ENCODE results near the gene CREBL2. TPM values are rescaled to one million over a fixed set of nuclear protein-coding genes. Genes with fewer than 3 reads are reported as not detected.

CREBL2 gene
- total RNA-seq, 3 donors from 2014 or later: 14.4 to 16.9 (median 14.8) TPM

GRCh38 chr12:12663644-12664294 lies 52.1 kb downstream of the CREBL2 start:
- peaks cover 1% of the 10 kb centered on the region for H3K36me3 Mint-ChIP-seq (ENCODE audit: insufficient read depth)
- no peaks in the 10 kb centered on the region for H3K27me3 Mint-ChIP-seq (ENCODE audit: low read depth)
- no peaks in the 10 kb centered on the region for H3K9me3 Mint-ChIP-seq
- no peak for DNase-seq
- no peaks in the 10 kb centered on the region for H3K4me1 Mint-ChIP-seq (ENCODE audit: low read depth)
- no peak overlapping the region for H3K4me3 Mint-ChIP-seq
- ATAC-seq: no peak

- H3K36me3 Mint-ChIP-seq (ENCODE audit: insufficient read depth): peaks cover 1% of the 10 kb centered on the region
- no peaks in the 10 kb centered on the region for H3K9me3 Mint-ChIP-seq
- H3K4me1 Mint-ChIP-seq (ENCODE audit: low read depth): no peaks in the 10 kb centered on the region
- no peak for ATAC-seq
- H3K27me3 Mint-ChIP-seq (ENCODE audit: low read depth): no peaks in the 10 kb centered on the region
- H3K4me3 Mint-ChIP-seq: no peak overlapping the region
- no peak for DNase-seq
Measured at GRCh38 chr12:12665194-12665593, 53.5 kb downstream of the CREBL2 start.

- H3K4me1 Mint-ChIP-seq (ENCODE audit: low read depth): peaks cover 3% of the 10 kb centered on the region
- H3K36me3 Mint-ChIP-seq (ENCODE audit: insufficient read depth): no peaks in the 10 kb centered on the region
- no peaks in the 10 kb centered on the region for H3K27me3 Mint-ChIP-seq (ENCODE audit: low read depth)
- DNase-seq: no peak
- no peaks in the 10 kb centered on the region for H3K9me3 Mint-ChIP-seq
- no peak overlapping the region for H3K4me3 Mint-ChIP-seq
- ATAC-seq: no peak
Measured at GRCh38 chr12:12668005-12668404, 56.3 kb downstream of the CREBL2 start.

GRCh38 chr12:12669020-12669419 lies 57.3 kb downstream of the CREBL2 start:
- no peak for DNase-seq
- ATAC-seq: no peak
- Mint-ChIP-seq H3K4me3 (no peak overlapping the region), H3K9me3 (no peaks in the 10 kb centered on the region), H3K27me3 (ENCODE audit: low read depth) (no peaks in the 10 kb centered on the region), H3K36me3 (ENCODE audit: insufficient read depth) (no peaks in the 10 kb centered on the region), H3K4me1 (ENCODE audit: low read depth) (peaks cover 6% of the 10 kb centered on the region)

GRCh38 chr12:12671850-12672660 lies 60.4 kb downstream of the CREBL2 start:
- Mint-ChIP-seq H3K4me1 (ENCODE audit: low read depth) (peaks cover 6% of the 10 kb centered on the region), H3K27me3 (ENCODE audit: low read depth) (no peaks in the 10 kb centered on the region), H3K9me3 (no peaks in the 10 kb centered on the region), H3K36me3 (ENCODE audit: insufficient read depth) (no peaks in the 10 kb centered on the region), H3K4me3 (no peak overlapping the region)
- no peak for ATAC-seq
- DNase-seq: no peak

GRCh38 chr12:12673296-12673695 lies 61.6 kb downstream of the CREBL2 start:
- Mint-ChIP-seq H3K4me3 (no peak overlapping the region), H3K36me3 (ENCODE audit: insufficient read depth) (no peaks in the 10 kb centered on the region), H3K4me1 (ENCODE audit: low read depth) (peaks cover 6% of the 10 kb centered on the region)

GRCh38 chr12:12676605-12677004 lies 64.9 kb downstream of the CREBL2 start:
- Mint-ChIP-seq H3K4me1 (ENCODE audit: low read depth) (peaks cover 6% of the 10 kb centered on the region), H3K9me3 (no peaks in the 10 kb centered on the region), H3K36me3 (ENCODE audit: insufficient read depth) (no peaks in the 10 kb centered on the region), H3K27me3 (ENCODE audit: low read depth) (no peaks in the 10 kb centered on the region), H3K4me3 (no peak overlapping the region)
- DNase-seq: no peak
- no peak for ATAC-seq

More at GRCh38 chr12:12673296-12673695, 61.6 kb downstream of the CREBL2 start:
- ATAC-seq: peak; percentile 69 to 83
- H3K27me3 Mint-ChIP-seq (ENCODE audit: low read depth): no peaks in the 10 kb centered on the region
- no peak for DNase-seq
- no peaks in the 10 kb centered on the region for H3K9me3 Mint-ChIP-seq

- Mint-ChIP-seq H3K4me1 (ENCODE audit: low read depth) (no peaks in the 10 kb centered on the region), H3K36me3 (ENCODE audit: insufficient read depth) (peaks cover 4% of the 10 kb centered on the region), H3K9me3 (no peaks in the 10 kb centered on the region), H3K4me3 (no peak overlapping the region), H3K27me3 (ENCODE audit: low read depth) (no peaks in the 10 kb centered on the region)
- ATAC-seq: no peak
- no peak for DNase-seq
Measured at GRCh38 chr12:12681061-12681765, 69.5 kb downstream of the CREBL2 start.

GRCh38 chr12:12682284-12682683 lies 70.6 kb downstream of the CREBL2 start:
- H3K4me1 Mint-ChIP-seq (ENCODE audit: low read depth): no peaks in the 10 kb centered on the region
- no peaks in the 10 kb centered on the region for H3K9me3 Mint-ChIP-seq
- H3K27me3 Mint-ChIP-seq (ENCODE audit: low read depth): no peaks in the 10 kb centered on the region
- peaks cover 4% of the 10 kb centered on the region for H3K36me3 Mint-ChIP-seq (ENCODE audit: insufficient read depth)
- no peak overlapping the region for H3K4me3 Mint-ChIP-seq
- ATAC-seq (no peak), DNase-seq (no peak)

GRCh38 chr12:12683136-12683697 lies 71.5 kb downstream of the CREBL2 start:
- DNase-seq (no peak), ATAC-seq (no peak)
- Mint-ChIP-seq H3K27me3 (ENCODE audit: low read depth) (no peaks in the 10 kb centered on the region), H3K9me3 (no peaks in the 10 kb centered on the region), H3K4me3 (no peak overlapping the region), H3K36me3 (ENCODE audit: insufficient read depth) (peaks cover 4% of the 10 kb centered on the region), H3K4me1 (ENCODE audit: low read depth) (no peaks in the 10 kb centered on the region)

- Mint-ChIP-seq H3K9me3 (no peaks in the 10 kb centered on the region), H3K4me3 (no peak overlapping the region), H3K4me1 (ENCODE audit: low read depth) (no peaks in the 10 kb centered on the region), H3K36me3 (ENCODE audit: insufficient read depth) (peaks cover 4% of the 10 kb centered on the region), H3K27me3 (ENCODE audit: low read depth) (no peaks in the 10 kb centered on the region)
- DNase-seq (no peak), ATAC-seq (no peak)
Measured at GRCh38 chr12:12683725-12684124, 72.0 kb downstream of the CREBL2 start.

GRCh38 chr12:12684375-12685106 lies 72.9 kb downstream of the CREBL2 start:
- no peak for ATAC-seq
- no peak for DNase-seq
- H3K27me3 Mint-ChIP-seq (ENCODE audit: low read depth): no peaks in the 10 kb centered on the region
- peaks cover 4% of the 10 kb centered on the region for H3K36me3 Mint-ChIP-seq (ENCODE audit: insufficient read depth)
- H3K4me3 Mint-ChIP-seq: no peak overlapping the region
- H3K4me1 Mint-ChIP-seq (ENCODE audit: low read depth): peaks cover under 1% of the 10 kb centered on the region
- no peaks in the 10 kb centered on the region for H3K9me3 Mint-ChIP-seq

- Mint-ChIP-seq H3K4me1 (ENCODE audit: low read depth) (peaks cover 4% of the 10 kb centered on the region), H3K36me3 (ENCODE audit: insufficient read depth) (peaks cover 4% of the 10 kb centered on the region), H3K9me3 (no peaks in the 10 kb centered on the region), H3K4me3 (no peak overlapping the region), H3K27me3 (ENCODE audit: low read depth) (no peaks in the 10 kb centered on the region)
- no peak for ATAC-seq
- DNase-seq: no peak
Measured at GRCh38 chr12:12685305-12685704, 73.6 kb downstream of the CREBL2 start.

- H3K4me3 Mint-ChIP-seq: no peak overlapping the region
- no peak for ATAC-seq
- H3K36me3 Mint-ChIP-seq (ENCODE audit: insufficient read depth): peaks cover 6% of the 10 kb centered on the region
- no peaks in the 10 kb centered on the region for H3K27me3 Mint-ChIP-seq (ENCODE audit: low read depth)
- peaks cover 7% of the 10 kb centered on the region for H3K4me1 Mint-ChIP-seq (ENCODE audit: low read depth)
- H3K9me3 Mint-ChIP-seq: no peaks in the 10 kb centered on the region
- no peak for DNase-seq
Measured at GRCh38 chr12:12686472-12686871, 74.8 kb downstream of the CREBL2 start.

All from activated T-cell treated with anti-CD3 and anti-CD28 coated beads, Interleukin-2, amount 50 U/mL, for 4 hours (primary cell).